H1 (cell line): Measurements from ENCODE around the gene ARHGEF6. TPM values are rescaled to one million over a fixed set of nuclear protein-coding genes. Genes with fewer than 3 reads are reported as not detected.

Source experiments
- HDAC2 ChIP-seq, 2 experiments: fragments of 300-600 bp in 1 of 2; sonication (generic) in 1 of 2; IDR thresholded peaks; 2 replicates each; pipeline ENCODE4 v1.6.1; 2011 to 2012; ENCODE audit warnings: low read depth in 2 of 2, low read length in 2 of 2, mild to moderate bottlenecking in 2 of 2, moderate library complexity in 2 of 2, borderline replicate concordance in 1 of 2, inconsistent platforms in 1 of 2
- HDAC6 ChIP-seq: IDR thresholded peaks from one replicate; pipeline ENCODE4 v1.7.1; 2012; ENCODE audit warnings: low read depth, mild to moderate bottlenecking, inconsistent platforms, low read length, moderate library complexity
- KDM4A ChIP-seq: IDR thresholded peaks from one replicate; pipeline ENCODE4 v1.7.1; 2012; ENCODE audit warnings: low read depth, mild to moderate bottlenecking, moderate library complexity, low read length, inconsistent platforms; ENCODE audit not compliant: severe bottlenecking
- SIX5 ChIP-seq: IDR thresholded peaks from 2 replicates; pipeline ENCODE4 v1.6.1; 2011; ENCODE audit warnings: mild to moderate bottlenecking, low read depth, low read length
- TCF12 ChIP-seq: IDR thresholded peaks from 2 replicates; pipeline ENCODE4 v1.6.1; 2011; ENCODE audit warnings: low read depth, mild to moderate bottlenecking, low read length
- polyA plus RNA-seq, 7 experiments: library from polyadenylated mRNA; depleted of rRNA in 3 of 7; stranded (reverse) in 5 of 7; unstranded in 2 of 7; fragments of >200 nt in 5 of 7; fragments of 200-250 nt in 2 of 7; gene quantifications; 1 replicate in 5 of 7; 2 replicates in 1 of 7; 4 replicates in 1 of 7; pipeline versions ENCODE4 v1.2.1 to v1.2.3, GENCODE V29; 2011 to 2013; ENCODE audit warnings: missing spikeins in 2 of 7, mixed read lengths in 2 of 7
- total RNA-seq: library from RNA; stranded (reverse); fragmentation: NEBNext Ultra II Directional; extraction: Animal tissue kit (Norgen Biotek cat#: 25700); gene quantifications from 2 replicates; pipeline ENCODE4 v1.2.1, GENCODE V29; 2021
- TF ChIP-seq, protein P1 (sequence below): fragments of 300-600 bp; sonication (generic); IDR thresholded peaks from 2 replicates; pipeline ENCODE4 v1.7.1; 2012; ENCODE audit warnings: low read length, moderate library complexity, mild to moderate bottlenecking, inconsistent platforms; ENCODE audit not compliant: insufficient replicate concordance

The ARHGEF6 gene
- total and polyA plus RNA-seq, 2 of the 8 experiments (the other 6 are each of a cell fraction or from before 2014, with no cell fraction given): 3.6 to 3.7 TPM

GRCh38 chrX:136660896-136661295 is 119.8 kb downstream of the ARHGEF6 start (continued):
- TF ChIP-seq, protein P1, sequence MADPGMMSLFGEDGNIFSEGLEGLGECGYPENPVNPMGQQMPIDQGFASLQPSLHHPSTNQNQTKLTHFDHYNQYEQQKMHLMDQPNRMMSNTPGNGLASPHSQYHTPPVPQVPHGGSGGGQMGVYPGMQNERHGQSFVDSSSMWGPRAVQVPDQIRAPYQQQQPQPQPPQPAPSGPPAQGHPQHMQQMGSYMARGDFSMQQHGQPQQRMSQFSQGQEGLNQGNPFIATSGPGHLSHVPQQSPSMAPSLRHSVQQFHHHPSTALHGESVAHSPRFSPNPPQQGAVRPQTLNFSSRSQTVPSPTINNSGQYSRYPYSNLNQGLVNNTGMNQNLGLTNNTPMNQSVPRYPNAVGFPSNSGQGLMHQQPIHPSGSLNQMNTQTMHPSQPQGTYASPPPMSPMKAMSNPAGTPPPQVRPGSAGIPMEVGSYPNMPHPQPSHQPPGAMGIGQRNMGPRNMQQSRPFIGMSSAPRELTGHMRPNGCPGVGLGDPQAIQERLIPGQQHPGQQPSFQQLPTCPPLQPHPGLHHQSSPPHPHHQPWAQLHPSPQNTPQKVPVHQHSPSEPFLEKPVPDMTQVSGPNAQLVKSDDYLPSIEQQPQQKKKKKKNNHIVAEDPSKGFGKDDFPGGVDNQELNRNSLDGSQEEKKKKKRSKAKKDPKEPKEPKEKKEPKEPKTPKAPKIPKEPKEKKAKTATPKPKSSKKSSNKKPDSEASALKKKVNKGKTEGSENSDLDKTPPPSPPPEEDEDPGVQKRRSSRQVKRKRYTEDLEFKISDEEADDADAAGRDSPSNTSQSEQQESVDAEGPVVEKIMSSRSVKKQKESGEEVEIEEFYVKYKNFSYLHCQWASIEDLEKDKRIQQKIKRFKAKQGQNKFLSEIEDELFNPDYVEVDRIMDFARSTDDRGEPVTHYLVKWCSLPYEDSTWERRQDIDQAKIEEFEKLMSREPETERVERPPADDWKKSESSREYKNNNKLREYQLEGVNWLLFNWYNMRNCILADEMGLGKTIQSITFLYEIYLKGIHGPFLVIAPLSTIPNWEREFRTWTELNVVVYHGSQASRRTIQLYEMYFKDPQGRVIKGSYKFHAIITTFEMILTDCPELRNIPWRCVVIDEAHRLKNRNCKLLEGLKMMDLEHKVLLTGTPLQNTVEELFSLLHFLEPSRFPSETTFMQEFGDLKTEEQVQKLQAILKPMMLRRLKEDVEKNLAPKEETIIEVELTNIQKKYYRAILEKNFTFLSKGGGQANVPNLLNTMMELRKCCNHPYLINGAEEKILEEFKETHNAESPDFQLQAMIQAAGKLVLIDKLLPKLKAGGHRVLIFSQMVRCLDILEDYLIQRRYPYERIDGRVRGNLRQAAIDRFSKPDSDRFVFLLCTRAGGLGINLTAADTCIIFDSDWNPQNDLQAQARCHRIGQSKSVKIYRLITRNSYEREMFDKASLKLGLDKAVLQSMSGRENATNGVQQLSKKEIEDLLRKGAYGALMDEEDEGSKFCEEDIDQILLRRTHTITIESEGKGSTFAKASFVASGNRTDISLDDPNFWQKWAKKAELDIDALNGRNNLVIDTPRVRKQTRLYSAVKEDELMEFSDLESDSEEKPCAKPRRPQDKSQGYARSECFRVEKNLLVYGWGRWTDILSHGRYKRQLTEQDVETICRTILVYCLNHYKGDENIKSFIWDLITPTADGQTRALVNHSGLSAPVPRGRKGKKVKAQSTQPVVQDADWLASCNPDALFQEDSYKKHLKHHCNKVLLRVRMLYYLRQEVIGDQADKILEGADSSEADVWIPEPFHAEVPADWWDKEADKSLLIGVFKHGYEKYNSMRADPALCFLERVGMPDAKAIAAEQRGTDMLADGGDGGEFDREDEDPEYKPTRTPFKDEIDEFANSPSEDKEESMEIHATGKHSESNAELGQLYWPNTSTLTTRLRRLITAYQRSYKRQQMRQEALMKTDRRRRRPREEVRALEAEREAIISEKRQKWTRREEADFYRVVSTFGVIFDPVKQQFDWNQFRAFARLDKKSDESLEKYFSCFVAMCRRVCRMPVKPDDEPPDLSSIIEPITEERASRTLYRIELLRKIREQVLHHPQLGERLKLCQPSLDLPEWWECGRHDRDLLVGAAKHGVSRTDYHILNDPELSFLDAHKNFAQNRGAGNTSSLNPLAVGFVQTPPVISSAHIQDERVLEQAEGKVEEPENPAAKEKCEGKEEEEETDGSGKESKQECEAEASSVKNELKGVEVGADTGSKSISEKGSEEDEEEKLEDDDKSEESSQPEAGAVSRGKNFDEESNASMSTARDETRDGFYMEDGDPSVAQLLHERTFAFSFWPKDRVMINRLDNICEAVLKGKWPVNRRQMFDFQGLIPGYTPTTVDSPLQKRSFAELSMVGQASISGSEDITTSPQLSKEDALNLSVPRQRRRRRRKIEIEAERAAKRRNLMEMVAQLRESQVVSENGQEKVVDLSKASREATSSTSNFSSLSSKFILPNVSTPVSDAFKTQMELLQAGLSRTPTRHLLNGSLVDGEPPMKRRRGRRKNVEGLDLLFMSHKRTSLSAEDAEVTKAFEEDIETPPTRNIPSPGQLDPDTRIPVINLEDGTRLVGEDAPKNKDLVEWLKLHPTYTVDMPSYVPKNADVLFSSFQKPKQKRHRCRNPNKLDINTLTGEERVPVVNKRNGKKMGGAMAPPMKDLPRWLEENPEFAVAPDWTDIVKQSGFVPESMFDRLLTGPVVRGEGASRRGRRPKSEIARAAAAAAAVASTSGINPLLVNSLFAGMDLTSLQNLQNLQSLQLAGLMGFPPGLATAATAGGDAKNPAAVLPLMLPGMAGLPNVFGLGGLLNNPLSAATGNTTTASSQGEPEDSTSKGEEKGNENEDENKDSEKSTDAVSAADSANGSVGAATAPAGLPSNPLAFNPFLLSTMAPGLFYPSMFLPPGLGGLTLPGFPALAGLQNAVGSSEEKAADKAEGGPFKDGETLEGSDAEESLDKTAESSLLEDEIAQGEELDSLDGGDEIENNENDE: no peak
- no peak for TF ChIP-seq KDM4A
- no peak for TF ChIP-seq SIX5
- TF ChIP-seq HDAC2 (IDR thresholded peaks at IDR 0.05; ENCODE audit: borderline replicate concordance in 1 of 2, low read depth in 2 of 2, low read length in 2 of 2): no peak
- no peak for TF ChIP-seq HDAC6
- no peak for TF ChIP-seq TCF12
- TF ChIP-seq, all 59 proteins: peak for 0
